NOMO-1 treated with DMSO at 0.1 percent for 48 hours (cell line): ENCODE data around the gene SPARC.

Source experiments
- DNase-seq: peaks from one replicate; lab custom pipeline; 2025; ENCODE audit not compliant: unreplicated experiment; lab: John Stamatoyannopoulos, UW

SPARC gene

DNA sequence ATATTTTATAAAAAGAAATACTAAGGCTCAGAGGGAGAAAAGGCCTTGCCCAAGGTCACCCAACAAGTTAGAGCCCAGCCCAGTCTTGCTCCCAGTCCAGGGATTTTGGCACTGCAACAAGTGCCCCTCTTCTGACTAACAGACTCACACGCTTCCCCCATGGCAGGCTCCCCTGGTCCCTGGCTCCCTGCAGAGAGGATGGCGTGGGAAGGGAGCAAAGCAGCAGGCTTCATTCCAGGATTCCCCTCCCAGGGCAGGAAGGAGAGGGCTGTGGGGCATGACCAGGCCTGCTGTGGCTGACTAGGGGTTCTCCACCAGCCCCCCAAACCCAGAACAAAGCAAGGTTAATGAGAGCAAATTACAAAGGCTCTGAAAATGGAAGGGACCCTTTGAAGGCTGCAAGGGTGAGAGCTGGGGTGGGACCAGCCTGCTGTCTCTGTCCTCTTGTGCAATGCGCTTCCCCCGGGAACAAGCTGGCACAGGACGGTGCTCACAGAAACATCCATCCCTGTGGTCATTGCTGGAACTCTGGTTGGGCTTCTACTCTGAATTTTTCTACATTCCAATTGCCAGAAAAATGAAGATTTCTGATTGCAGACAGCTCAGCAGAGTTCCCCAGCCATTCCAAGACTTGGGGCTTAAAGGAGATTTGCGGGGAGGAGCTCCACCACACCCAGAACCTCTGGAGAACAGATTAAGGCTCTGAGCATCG, 58.4 kb downstream of the SPARC start:
- no peak for DNase-seq

DNA sequence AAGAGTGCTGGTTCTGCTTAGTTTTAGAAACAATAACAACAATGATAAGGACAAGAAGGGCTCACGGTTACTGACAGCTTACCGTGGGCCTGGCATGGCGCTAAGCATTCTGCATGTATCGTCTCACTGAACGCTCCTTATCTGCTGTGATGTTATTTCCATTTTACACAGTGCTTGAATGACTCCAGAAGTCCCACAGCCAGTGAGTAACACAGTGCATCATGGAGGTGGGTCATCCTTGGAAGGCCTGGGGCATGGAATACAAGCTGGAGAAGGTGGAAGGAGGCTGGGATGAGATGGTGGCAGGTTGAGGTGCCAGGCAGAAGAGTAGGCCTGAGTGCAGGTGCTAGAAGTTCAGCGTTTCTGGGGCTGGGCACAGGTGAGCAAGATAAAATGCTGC, 59.1 kb downstream of the SPARC start:
- no peak for DNase-seq

DNA sequence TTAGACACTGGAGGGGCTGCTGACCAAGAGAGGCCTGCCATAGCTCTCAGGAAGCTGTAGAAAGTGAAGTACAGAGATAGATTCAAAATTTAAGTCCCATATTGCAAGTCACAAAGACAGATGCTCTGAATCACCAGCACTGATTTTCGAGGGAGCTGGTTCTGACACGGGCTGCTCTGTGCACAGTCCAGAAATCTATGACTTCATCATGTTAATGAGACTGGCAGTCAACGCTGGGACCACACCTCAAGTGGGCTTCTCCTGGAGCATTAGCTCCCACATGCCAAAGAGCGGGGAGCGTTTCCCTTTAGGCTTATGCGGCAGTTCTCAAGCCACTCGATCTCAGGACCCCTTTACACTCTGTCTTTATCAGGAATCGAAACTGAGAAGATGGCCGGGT, 61.4 kb downstream of the SPARC start:
- no peak for DNase-seq

DNA sequence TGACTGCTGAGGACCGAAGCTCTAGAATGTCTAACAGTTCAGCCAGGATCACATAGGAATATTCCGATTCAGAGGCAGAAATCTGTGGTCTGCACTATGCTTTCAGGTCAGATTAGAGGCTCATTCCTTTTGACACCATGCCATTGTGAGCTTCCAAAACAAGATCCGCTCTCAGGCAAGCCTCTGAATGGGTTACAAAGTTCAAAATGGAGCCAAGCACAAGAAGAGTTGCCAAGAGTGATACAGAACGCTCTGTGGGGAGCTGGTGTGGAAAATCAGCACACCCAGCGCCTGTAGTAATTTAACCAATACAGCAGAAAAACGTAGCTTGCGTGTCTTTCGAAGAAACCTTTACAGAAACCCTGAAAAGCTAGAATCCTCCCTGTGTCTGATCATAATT, 62.2 kb downstream of the SPARC start:
- DNase-seq = no peak

DNA sequence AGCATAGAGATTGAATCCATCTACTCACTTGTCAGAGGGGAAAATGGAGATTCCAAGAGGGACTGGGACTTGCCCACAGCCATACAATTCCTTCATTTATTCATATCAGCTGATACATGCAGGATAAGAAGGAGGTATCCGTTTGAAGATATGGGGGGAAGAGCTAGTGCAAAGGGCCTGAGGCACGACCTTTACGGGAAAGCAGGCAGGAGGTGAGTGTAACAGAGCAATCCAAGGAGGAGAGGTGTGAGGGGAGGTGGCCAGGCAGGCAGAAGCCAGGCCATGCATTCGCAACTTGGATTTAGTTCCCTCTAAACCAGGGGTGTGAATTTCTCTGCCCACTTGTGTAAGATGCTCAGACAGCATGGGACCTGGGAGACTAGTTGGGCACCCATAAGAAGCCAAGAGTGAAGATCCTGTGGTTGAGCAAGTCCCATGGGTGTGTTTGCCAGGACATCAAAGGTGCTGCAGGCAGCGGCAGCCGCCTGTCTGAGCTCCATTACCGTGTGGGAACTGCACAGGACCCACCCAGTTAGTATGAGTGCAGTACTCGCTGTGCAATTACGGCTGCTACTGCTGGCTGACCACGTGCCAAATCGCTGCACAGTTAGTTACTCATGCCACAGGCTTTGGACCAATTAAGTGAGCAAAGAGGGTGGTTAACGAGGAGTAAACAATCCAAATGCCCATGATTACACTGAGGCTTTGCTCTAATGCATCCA, 64.2 kb downstream of the SPARC start:
- DNase-seq = no peak

GRCh38 chr5:151620461-151620840, 66.3 kb downstream of the SPARC start:
- no peak for DNase-seq

DNA sequence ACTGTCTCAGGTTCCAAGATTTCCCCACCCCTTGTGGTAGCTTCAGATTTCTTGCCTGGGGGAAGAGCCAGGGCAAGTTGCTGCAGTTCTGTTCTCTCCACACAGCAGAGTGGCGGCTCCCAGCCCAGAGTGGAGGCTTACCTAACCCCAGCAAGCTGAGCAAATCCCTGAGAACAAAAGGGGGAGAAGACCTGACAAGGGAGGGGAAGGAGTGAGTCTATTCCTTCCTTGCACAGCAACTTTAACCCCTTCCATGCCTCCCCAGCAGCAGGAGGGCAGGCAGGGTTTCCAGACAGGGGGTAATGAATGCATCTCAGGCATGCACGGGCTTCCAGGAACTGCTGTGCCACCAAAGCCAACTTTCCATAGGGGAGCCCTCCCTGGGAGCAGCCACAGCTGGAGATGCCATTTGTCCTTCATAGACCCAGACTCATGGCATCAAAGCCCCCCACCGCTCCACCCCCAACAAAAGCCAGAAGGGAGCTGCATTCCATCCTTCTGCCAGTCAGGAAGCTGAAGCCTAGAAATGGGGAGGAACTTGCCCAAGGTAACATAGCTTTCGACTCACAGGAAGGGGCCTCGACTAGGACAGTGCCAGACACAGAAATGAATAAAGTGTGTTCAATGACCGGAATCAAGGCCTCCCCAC, 66.8 kb downstream of the SPARC start:
- DNase-seq = no peak

GRCh38 chr5:151618907-151619306, 67.8 kb downstream of the SPARC start:
- DNase-seq = no peak

GRCh38 chr5:151617841-151618710, 68.6 kb downstream of the SPARC start:
- no peak for DNase-seq

GRCh38 chr5:151617383-151617840, 69.3 kb downstream of the SPARC start:
- no peak for DNase-seq

DNA sequence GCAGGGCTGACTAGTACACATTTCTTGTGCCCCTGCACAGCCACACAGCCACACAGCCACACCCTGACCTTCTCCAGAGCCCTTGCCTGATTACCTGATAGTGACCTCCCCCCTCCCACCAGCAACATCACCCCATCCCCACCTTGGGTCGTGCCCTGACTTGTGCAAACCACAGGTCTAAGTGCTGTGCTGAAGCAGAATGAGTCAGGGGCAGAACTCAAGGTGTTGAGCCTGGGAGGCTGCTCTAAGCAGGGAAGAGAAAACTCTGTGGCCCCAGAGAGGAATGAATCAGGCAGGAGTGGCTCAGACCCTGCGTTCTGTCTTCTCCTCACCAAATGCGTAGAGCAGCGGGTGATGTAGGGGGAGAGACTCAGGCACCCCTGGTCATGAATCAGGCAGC, 71.3 kb downstream of the SPARC start:
- no peak for DNase-seq

GRCh38 chr5:151614565-151614964, 72.2 kb downstream of the SPARC start:
- DNase-seq = no peak

DNA sequence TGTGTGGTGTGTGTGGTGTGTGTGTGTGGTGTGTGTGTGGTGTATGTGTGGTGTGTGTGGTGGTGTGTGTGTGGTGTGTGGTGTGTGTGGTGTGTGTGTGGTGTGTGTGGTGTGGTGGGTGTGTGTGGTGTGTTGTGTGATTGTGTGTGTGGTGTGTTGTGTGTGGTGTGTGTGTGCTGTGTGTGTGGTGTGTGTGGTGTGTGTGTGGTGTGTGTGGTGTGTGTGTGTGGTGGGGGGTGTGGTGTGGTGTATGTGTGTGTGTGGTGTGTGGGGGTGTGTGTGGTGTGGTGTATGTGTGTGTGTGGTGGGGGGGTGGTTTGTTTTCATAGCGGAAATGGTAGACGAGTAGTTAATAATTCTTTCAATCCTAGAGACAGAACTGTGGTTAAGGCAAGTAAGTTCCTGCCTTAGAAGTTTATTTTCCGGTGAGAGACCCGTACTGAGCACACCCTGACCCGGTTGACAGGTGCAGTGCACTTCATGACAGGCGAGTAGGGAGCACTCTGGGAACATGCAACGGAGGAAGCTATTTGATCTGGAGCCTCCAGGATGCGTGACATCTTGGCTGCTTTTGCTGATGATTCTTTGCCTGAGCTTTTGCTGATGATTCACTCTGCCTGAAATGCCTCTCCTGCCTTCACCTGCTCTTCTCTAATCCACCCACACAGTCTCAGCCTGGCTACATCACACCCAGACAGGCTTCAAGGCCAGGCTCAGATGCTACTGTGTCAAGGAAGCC, 73.9 kb downstream of the SPARC start:
- no peak for DNase-seq

GRCh38 chr5:151611127-151611775, 75.5 kb downstream of the SPARC start:
- DNase-seq = no peak
